H1 (cell line): ENCODE results near the gene CACNA1C.

Experiments used
- BCL11A ChIP-seq, 2 experiments: IDR thresholded peaks; one replicate each; pipeline ENCODE4 v1.6.1; 2011; ENCODE audit warnings: low read depth in 2 of 2, low read length in 2 of 2, mild to moderate bottlenecking in 2 of 2
- EP300 ChIP-seq, 2 experiments: IDR thresholded peaks; 1 replicate in 1 of 2; 2 replicates in 1 of 2; pipeline ENCODE4 v1.6.1; 2011 to 2012; ENCODE audit warnings: low read depth in 2 of 2, low read length in 2 of 2, mild to moderate bottlenecking in 2 of 2, borderline replicate concordance in 1 of 2, inconsistent platforms in 1 of 2, moderate library complexity in 1 of 2
- EZH2 ChIP-seq: fragments of 200-600 bp; sonication (generic); IDR thresholded peaks from 2 replicates; pipeline ENCODE4 v1.7.1; 2012; ENCODE audit warnings: low read depth, mild to moderate bottlenecking, moderate library complexity, low read length, inconsistent platforms; ENCODE audit not compliant: severe bottlenecking
- GTF2F1 ChIP-seq: IDR thresholded peaks from 2 replicates; pipeline ENCODE4 v1.6.1; 2012; ENCODE audit warnings: low read depth, low read length, improper control_type of control experiment, borderline replicate concordance
- POLR2A ChIP-seq, 2 experiments: IDR thresholded peaks; 1 replicate in 1 of 2; 2 replicates in 1 of 2; pipeline ENCODE4 v1.6.1; 2011; ENCODE audit warnings: low read depth in 2 of 2, low read length in 2 of 2, mild to moderate bottlenecking in 2 of 2; ENCODE audit errors: control extremely low read depth in 1 of 2
- SP1 ChIP-seq: IDR thresholded peaks from 2 replicates; pipeline ENCODE4 v1.6.1; 2011; ENCODE audit warnings: low read depth, low read length
- SUZ12 ChIP-seq: fragments of 200-600 bp; sonication (generic); IDR thresholded peaks from 2 replicates; pipeline ENCODE4 v1.6.1; 2012; ENCODE audit warnings: mild to moderate bottlenecking, inconsistent platforms, low read length, moderate library complexity, mixed read lengths
- TAF1 ChIP-seq: IDR thresholded peaks from 2 replicates; pipeline ENCODE4 v1.6.1; 2011; ENCODE audit warnings: mild to moderate bottlenecking, low read depth, low read length
- TAF7 ChIP-seq: optimal IDR thresholded peaks from 2 replicates; pipeline ENCODE3; 2011; ENCODE audit warnings: low read depth, mild to moderate bottlenecking, inconsistent platforms, low read length, moderate library complexity, borderline replicate concordance
- YY1 ChIP-seq: IDR thresholded peaks from 2 replicates; pipeline ENCODE4 v1.6.1; 2011; ENCODE audit warnings: low read depth, mild to moderate bottlenecking, low read length
- TF ChIP-seq, protein P1 (sequence below), 3 experiments: IDR thresholded peaks; 1 replicate in 2 of 3; 2 replicates in 1 of 3; pipeline versions ENCODE4 v1.5.1 to v1.6.1; 2011; ENCODE audit warnings: low read length in 3 of 3, mild to moderate bottlenecking in 3 of 3, inconsistent platforms in 2 of 3, low read depth in 1 of 3, moderate library complexity in 1 of 3; ENCODE audit not compliant: insufficient read depth in 1 of 3; ENCODE audit errors: control extremely low read depth in 1 of 3
- TF ChIP-seq, protein P2 (sequence below): IDR thresholded peaks from 2 replicates; pipeline ENCODE4 v1.6.1; 2012; ENCODE audit warnings: inconsistent platforms
- TF ChIP-seq, protein P3 (sequence below): IDR thresholded peaks from 2 replicates; pipeline ENCODE4 v1.6.1; 2011; ENCODE audit warnings: low read length, improper control_type of control experiment

DNA sequence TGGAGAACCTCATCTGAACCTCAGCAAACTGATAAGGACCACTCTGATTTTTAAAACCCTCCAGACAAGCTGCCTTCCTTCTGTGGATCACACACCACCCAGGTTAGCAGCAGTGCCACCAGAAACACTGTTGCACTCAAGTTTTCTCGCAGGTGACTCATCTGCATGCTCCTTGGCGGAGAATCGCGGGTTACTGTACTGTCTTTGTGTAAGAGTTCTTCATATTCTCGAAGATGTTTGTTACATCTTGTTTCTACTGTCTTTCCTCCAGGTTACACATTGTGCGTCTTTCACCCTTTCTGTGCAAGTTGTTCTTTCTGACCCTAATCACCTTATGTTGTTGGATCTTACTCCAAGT, 331.2 kb downstream of the CACNA1C start:
- TF ChIP-seq, protein P1, sequence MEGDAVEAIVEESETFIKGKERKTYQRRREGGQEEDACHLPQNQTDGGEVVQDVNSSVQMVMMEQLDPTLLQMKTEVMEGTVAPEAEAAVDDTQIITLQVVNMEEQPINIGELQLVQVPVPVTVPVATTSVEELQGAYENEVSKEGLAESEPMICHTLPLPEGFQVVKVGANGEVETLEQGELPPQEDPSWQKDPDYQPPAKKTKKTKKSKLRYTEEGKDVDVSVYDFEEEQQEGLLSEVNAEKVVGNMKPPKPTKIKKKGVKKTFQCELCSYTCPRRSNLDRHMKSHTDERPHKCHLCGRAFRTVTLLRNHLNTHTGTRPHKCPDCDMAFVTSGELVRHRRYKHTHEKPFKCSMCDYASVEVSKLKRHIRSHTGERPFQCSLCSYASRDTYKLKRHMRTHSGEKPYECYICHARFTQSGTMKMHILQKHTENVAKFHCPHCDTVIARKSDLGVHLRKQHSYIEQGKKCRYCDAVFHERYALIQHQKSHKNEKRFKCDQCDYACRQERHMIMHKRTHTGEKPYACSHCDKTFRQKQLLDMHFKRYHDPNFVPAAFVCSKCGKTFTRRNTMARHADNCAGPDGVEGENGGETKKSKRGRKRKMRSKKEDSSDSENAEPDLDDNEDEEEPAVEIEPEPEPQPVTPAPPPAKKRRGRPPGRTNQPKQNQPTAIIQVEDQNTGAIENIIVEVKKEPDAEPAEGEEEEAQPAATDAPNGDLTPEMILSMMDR (IDR thresholded peaks at IDR 0.05; ENCODE audit: control extremely low read depth in 1 of 3, insufficient read depth in 1 of 3, low read depth in 1 of 3, low read length in 3 of 3), result no peak
- no peak for TF ChIP-seq SP1
- TF ChIP-seq, protein P2, sequence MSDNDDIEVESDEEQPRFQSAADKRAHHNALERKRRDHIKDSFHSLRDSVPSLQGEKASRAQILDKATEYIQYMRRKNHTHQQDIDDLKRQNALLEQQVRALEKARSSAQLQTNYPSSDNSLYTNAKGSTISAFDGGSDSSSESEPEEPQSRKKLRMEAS, result no peak
- TF ChIP-seq POLR2A (IDR thresholded peaks at IDR 0.05; ENCODE audit: control extremely low read depth in 1 of 2, low read depth in 2 of 2, low read length in 2 of 2), result no peak
- TF ChIP-seq, protein P3, sequence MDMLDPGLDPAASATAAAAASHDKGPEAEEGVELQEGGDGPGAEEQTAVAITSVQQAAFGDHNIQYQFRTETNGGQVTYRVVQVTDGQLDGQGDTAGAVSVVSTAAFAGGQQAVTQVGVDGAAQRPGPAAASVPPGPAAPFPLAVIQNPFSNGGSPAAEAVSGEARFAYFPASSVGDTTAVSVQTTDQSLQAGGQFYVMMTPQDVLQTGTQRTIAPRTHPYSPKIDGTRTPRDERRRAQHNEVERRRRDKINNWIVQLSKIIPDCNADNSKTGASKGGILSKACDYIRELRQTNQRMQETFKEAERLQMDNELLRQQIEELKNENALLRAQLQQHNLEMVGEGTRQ, result no peak
- no peak for TF ChIP-seq GTF2F1
- TF ChIP-seq EP300 (IDR thresholded peaks at IDR 0.05; ENCODE audit: borderline replicate concordance in 1 of 2, low read depth in 2 of 2, low read length in 2 of 2), result no peak
- TF ChIP-seq BCL11A (IDR thresholded peaks at IDR 0.05; ENCODE audit: low read depth in 2 of 2, low read length in 2 of 2), result no peak
- TF ChIP-seq EZH2, result no peak
- TF ChIP-seq TAF7, result no peak
- no peak for TF ChIP-seq YY1
- TF ChIP-seq SUZ12, result no peak
- no peak for TF ChIP-seq TAF1
